ENCODE results near the gene ATG4B. TPM values are rescaled to one million over a fixed set of nuclear protein-coding genes. Genes with fewer than 3 reads are reported as not detected.
A peak's percentile ranks its signal among the peaks of the same experiment; 100 is the strongest.

Gene ATG4B
- total RNA-seq, 1 donor from 2014 or later = 80.7 TPM

GRCh38 chr2:241633561-241633960 lies 3.9 kb upstream of the ATG4B start:
- H3K4me1 Mint-ChIP-seq = peaks cover 13% of the 10 kb centered on the region
- Histone ChIP-seq H3F3A (ENCODE audit: low read depth) (peaks cover 8% of the 10 kb centered on the region), H3K9ac (no peak overlapping the region), H3K4me2 (no peak overlapping the region), H2AFZ (replicated peaks) (no peak overlapping the region), H3K27ac (no peak overlapping the region), H3K79me2 (ENCODE audit: low read depth) (peaks cover 66% of the 10 kb centered on the region), H3K9me3 (ENCODE audit: low read depth) (no peaks in the 10 kb centered on the region), H3K4me1 (peaks cover 6% of the 10 kb centered on the region), H3K36me3 (no peaks in the 10 kb centered on the region), H3K4me3 (no peak overlapping the region), H4K20me1 (ENCODE audit: low read depth) (peaks cover 34% of the 10 kb centered on the region), H3K27me3 (no peaks in the 10 kb centered on the region)
- H3K27ac Mint-ChIP-seq = no peak overlapping the region
- no peak for DNase-seq (ENCODE audit: low spot score)
- H3K27me3 Mint-ChIP-seq (ENCODE audit: insufficient read depth, low read depth) = no peaks in the 10 kb centered on the region
- H3K9me3 Mint-ChIP-seq = no peaks in the 10 kb centered on the region
- no peak overlapping the region for H3K4me3 Mint-ChIP-seq
- TF ChIP-seq EZH2phosphoT487 (IDR thresholded peaks at IDR 0.05) = no peak
- TF ChIP-seq CTCF (IDR thresholded peaks at IDR 0.05) = no peak
- no peak for TF ChIP-seq EZH2 (IDR thresholded peaks at IDR 0.05)
- peaks cover 9% of the 10 kb centered on the region for H3K36me3 Mint-ChIP-seq

- Histone ChIP-seq H3K4me1 (peaks cover 16% of the 10 kb centered on the region), H3K9ac (peak overlapping the region; percentile 80), H3K36me3 (no peaks in the 10 kb centered on the region), H3K9me3 (ENCODE audit: low read depth) (no peaks in the 10 kb centered on the region), H4K20me1 (ENCODE audit: low read depth) (peaks cover 50% of the 10 kb centered on the region), H3K27me3 (no peaks in the 10 kb centered on the region), H3K27ac (no peak overlapping the region), H3K4me2 (peak overlapping the region; percentile 75), H2AFZ (replicated peaks) (no peak overlapping the region), H3K4me3 (peak overlapping the region; percentile 99), H3F3A (ENCODE audit: low read depth) (peaks cover 9% of the 10 kb centered on the region), H3K79me2 (ENCODE audit: low read depth) (peaks cover 72% of the 10 kb centered on the region)
- H3K36me3 Mint-ChIP-seq = peaks cover 20% of the 10 kb centered on the region
- H3K27me3 Mint-ChIP-seq (ENCODE audit: insufficient read depth, low read depth) = no peaks in the 10 kb centered on the region
- no peak for TF ChIP-seq CTCF (IDR thresholded peaks at IDR 0.05)
- no peak for TF ChIP-seq EZH2 (IDR thresholded peaks at IDR 0.05)
- no peak for TF ChIP-seq EZH2phosphoT487 (IDR thresholded peaks at IDR 0.05)
- H3K4me3 Mint-ChIP-seq = peak overlapping the region; percentile 89
- H3K27ac Mint-ChIP-seq = no peak overlapping the region
- peaks cover 24% of the 10 kb centered on the region for H3K4me1 Mint-ChIP-seq
- DNase-seq (ENCODE audit: low spot score) = no peak
- no peaks in the 10 kb centered on the region for H3K9me3 Mint-ChIP-seq
Observed at GRCh38 chr2:241635756-241636155, 1.7 kb upstream of the ATG4B start.

- Mint-ChIP-seq H3K4me3 (peak overlapping the region; percentile 89), H3K27ac (no peak overlapping the region), H3K36me3 (peaks cover 18% of the 10 kb centered on the region), H3K27me3 (ENCODE audit: insufficient read depth, low read depth) (no peaks in the 10 kb centered on the region), H3K4me1 (peaks cover 25% of the 10 kb centered on the region), H3K9me3 (no peaks in the 10 kb centered on the region)
- TF ChIP-seq CTCF (IDR thresholded peaks at IDR 0.05) (no peak), EZH2phosphoT487 (IDR thresholded peaks at IDR 0.05) (no peak), EZH2 (IDR thresholded peaks at IDR 0.05) (no peak)
- peaks cover 9% of the 10 kb centered on the region for H3F3A ChIP-seq (ENCODE audit: low read depth)
- H3K4me3 ChIP-seq = peak overlapping the region; percentile 99
- H2AFZ ChIP-seq (replicated peaks) = peak overlapping the region; percentile 67
- H4K20me1 ChIP-seq (ENCODE audit: low read depth) = peaks cover 56% of the 10 kb centered on the region
- H3K27ac ChIP-seq = no peak overlapping the region
- peak overlapping the region; percentile 80 for H3K9ac ChIP-seq
- peak overlapping the region; percentile 75 for H3K4me2 ChIP-seq
- no peaks in the 10 kb centered on the region for H3K27me3 ChIP-seq
- H3K9me3 ChIP-seq (ENCODE audit: low read depth) = no peaks in the 10 kb centered on the region
- H3K4me1 ChIP-seq = peaks cover 16% of the 10 kb centered on the region
- no peaks in the 10 kb centered on the region for H3K36me3 ChIP-seq
- DNase-seq (ENCODE audit: low spot score) = peak; percentile 87
- peaks cover 72% of the 10 kb centered on the region for H3K79me2 ChIP-seq (ENCODE audit: low read depth)
Observed at GRCh38 chr2:241636182-241637017, 1.1 kb upstream of the ATG4B start.
